Measurements from ENCODE around the gene APBB1IP. TPM values are rescaled to one million over a fixed set of nuclear protein-coding genes. Genes with fewer than 3 reads are reported as not detected.

The APBB1IP gene
- total RNA-seq, 1 experiment from 2014 or later: 34.7 TPM

GRCh38 chr10:26507441-26507840 lies 69.3 kb downstream of the APBB1IP start:
- no peaks in the 10 kb centered on the region for H3K4me1 ChIP-seq (ENCODE audit: low read length)
- no peak overlapping the region for H3K4me2 ChIP-seq (ENCODE audit: low read depth, low read length, poor library complexity, severe bottlenecking)
- no peak overlapping the region for H3K9ac ChIP-seq (ENCODE audit: low read length)
- H3K27me3 ChIP-seq (ENCODE audit: low read length): no peaks in the 10 kb centered on the region
- no peak overlapping the region for H2AFZ ChIP-seq (ENCODE audit: low read length)
- H3K9me3 ChIP-seq (ENCODE audit: low read length): no peaks in the 10 kb centered on the region
- H3K9me2 ChIP-seq (replicated peaks; ENCODE audit: insufficient read depth, low read length): no peaks in the 10 kb centered on the region
- no peak for DNase-seq
- H3K36me3 ChIP-seq (ENCODE audit: insufficient read depth, low read length): peaks cover 51% of the 10 kb centered on the region
- 0 out of 2 replicates have a peak, but pooled peaks cover 3% of the 10 kb centered on the region for H3K79me2 ChIP-seq (ENCODE audit: low read length)
- H3K4me3 ChIP-seq (ENCODE audit: low read length): no peak overlapping the region
- H4K20me1 ChIP-seq (ENCODE audit: insufficient read depth, low read depth, low read length): no peaks in the 10 kb centered on the region
- no peak overlapping the region for H3K27ac ChIP-seq (ENCODE audit: low read length)

- Histone ChIP-seq H3K4me1 (ENCODE audit: low read length) (no peaks in the 10 kb centered on the region), H3K27ac (ENCODE audit: low read length) (no peak overlapping the region), H3K9me2 (replicated peaks; ENCODE audit: insufficient read depth, low read length) (no peaks in the 10 kb centered on the region), H3K4me2 (ENCODE audit: low read depth, low read length, poor library complexity, severe bottlenecking) (no peak overlapping the region), H3K9ac (ENCODE audit: low read length) (no peak overlapping the region), H3K4me3 (ENCODE audit: low read length) (no peak overlapping the region), H3K27me3 (ENCODE audit: low read length) (no peaks in the 10 kb centered on the region), H3K79me2 (ENCODE audit: low read length) (no peaks in the 10 kb centered on the region), H2AFZ (ENCODE audit: low read length) (no peak overlapping the region), H4K20me1 (ENCODE audit: insufficient read depth, low read depth, low read length) (no peaks in the 10 kb centered on the region), H3K36me3 (ENCODE audit: insufficient read depth, low read length) (peaks cover 51% of the 10 kb centered on the region), H3K9me3 (ENCODE audit: low read length) (no peaks in the 10 kb centered on the region)
- DNase-seq: no peak
Measured at GRCh38 chr10:26508016-26508415, 69.9 kb downstream of the APBB1IP start.

- no peak for DNase-seq
- H3K79me2 ChIP-seq (ENCODE audit: low read length): peaks cover 4% of the 10 kb centered on the region
- no peak overlapping the region for H3K4me2 ChIP-seq (ENCODE audit: low read depth, low read length, poor library complexity, severe bottlenecking)
- no peak overlapping the region for H3K9ac ChIP-seq (ENCODE audit: low read length)
- no peaks in the 10 kb centered on the region for H3K4me1 ChIP-seq (ENCODE audit: low read length)
- no peaks in the 10 kb centered on the region for H3K27me3 ChIP-seq (ENCODE audit: low read length)
- no peaks in the 10 kb centered on the region for H4K20me1 ChIP-seq (ENCODE audit: insufficient read depth, low read depth, low read length)
- no peak overlapping the region for H3K4me3 ChIP-seq (ENCODE audit: low read length)
- H3K9me2 ChIP-seq (replicated peaks; ENCODE audit: insufficient read depth, low read length): no peaks in the 10 kb centered on the region
- H3K27ac ChIP-seq (ENCODE audit: low read length): no peak overlapping the region
- no peaks in the 10 kb centered on the region for H3K9me3 ChIP-seq (ENCODE audit: low read length)
- no peak overlapping the region for H2AFZ ChIP-seq (ENCODE audit: low read length)
- peaks cover 54% of the 10 kb centered on the region for H3K36me3 ChIP-seq (ENCODE audit: insufficient read depth, low read length)
Measured at GRCh38 chr10:26509307-26509706, 71.2 kb downstream of the APBB1IP start.

- H3K79me2 ChIP-seq (ENCODE audit: low read length): peaks cover 8% of the 10 kb centered on the region
- H3K27me3 ChIP-seq (ENCODE audit: low read length): no peaks in the 10 kb centered on the region
- DNase-seq: no peak
- no peak overlapping the region for H3K4me3 ChIP-seq (ENCODE audit: low read length)
- no peak overlapping the region for H3K27ac ChIP-seq (ENCODE audit: low read length)
- H3K36me3 ChIP-seq (ENCODE audit: insufficient read depth, low read length): peaks cover 55% of the 10 kb centered on the region
- no peaks in the 10 kb centered on the region for H3K9me2 ChIP-seq (replicated peaks; ENCODE audit: insufficient read depth, low read length)
- no peak overlapping the region for H2AFZ ChIP-seq (ENCODE audit: low read length)
- no peak overlapping the region for H3K4me2 ChIP-seq (ENCODE audit: low read depth, low read length, poor library complexity, severe bottlenecking)
- no peaks in the 10 kb centered on the region for H4K20me1 ChIP-seq (ENCODE audit: insufficient read depth, low read depth, low read length)
- H3K9ac ChIP-seq (ENCODE audit: low read length): no peak overlapping the region
- H3K4me1 ChIP-seq (ENCODE audit: low read length): no peaks in the 10 kb centered on the region
- no peaks in the 10 kb centered on the region for H3K9me3 ChIP-seq (ENCODE audit: low read length)
Measured at GRCh38 chr10:26513101-26513500, 75.0 kb downstream of the APBB1IP start.

- Histone ChIP-seq H3K4me3 (ENCODE audit: low read length) (no peak overlapping the region), H3K79me2 (ENCODE audit: low read length) (peaks cover 13% of the 10 kb centered on the region), H2AFZ (ENCODE audit: low read length) (no peak overlapping the region), H4K20me1 (ENCODE audit: insufficient read depth, low read depth, low read length) (no peaks in the 10 kb centered on the region), H3K4me2 (ENCODE audit: low read depth, low read length, poor library complexity, severe bottlenecking) (no peak overlapping the region), H3K9ac (ENCODE audit: low read length) (no peak overlapping the region), H3K9me3 (ENCODE audit: low read length) (no peaks in the 10 kb centered on the region), H3K9me2 (replicated peaks; ENCODE audit: insufficient read depth, low read length) (no peaks in the 10 kb centered on the region), H3K36me3 (ENCODE audit: insufficient read depth, low read length) (peaks cover 56% of the 10 kb centered on the region), H3K4me1 (ENCODE audit: low read length) (no peaks in the 10 kb centered on the region), H3K27me3 (ENCODE audit: low read length) (no peaks in the 10 kb centered on the region), H3K27ac (ENCODE audit: low read length) (no peak overlapping the region)
- DNase-seq: no peak
Measured at GRCh38 chr10:26516540-26517101, 78.5 kb downstream of the APBB1IP start.

- Histone ChIP-seq H3K9me3 (ENCODE audit: low read length) (no peaks in the 10 kb centered on the region), H3K9me2 (replicated peaks; ENCODE audit: insufficient read depth, low read length) (no peaks in the 10 kb centered on the region), H3K36me3 (ENCODE audit: insufficient read depth, low read length) (peaks cover 54% of the 10 kb centered on the region), H3K79me2 (ENCODE audit: low read length) (peaks cover 13% of the 10 kb centered on the region), H3K4me3 (ENCODE audit: low read length) (no peak overlapping the region), H4K20me1 (ENCODE audit: insufficient read depth, low read depth, low read length) (no peaks in the 10 kb centered on the region), H3K4me2 (ENCODE audit: low read depth, low read length, poor library complexity, severe bottlenecking) (no peak overlapping the region), H3K4me1 (ENCODE audit: low read length) (no peaks in the 10 kb centered on the region), H3K27ac (ENCODE audit: low read length) (no peak overlapping the region), H2AFZ (ENCODE audit: low read length) (no peak overlapping the region), H3K27me3 (ENCODE audit: low read length) (no peaks in the 10 kb centered on the region), H3K9ac (ENCODE audit: low read length) (no peak overlapping the region)
- DNase-seq: no peak
Measured at GRCh38 chr10:26517141-26517867, 79.2 kb downstream of the APBB1IP start.

GRCh38 chr10:26519803-26520202 lies 81.7 kb downstream of the APBB1IP start:
- no peak overlapping the region for H3K9ac ChIP-seq (ENCODE audit: low read length)
- no peaks in the 10 kb centered on the region for H3K4me1 ChIP-seq (ENCODE audit: low read length)
- peaks cover 43% of the 10 kb centered on the region for H3K36me3 ChIP-seq (ENCODE audit: insufficient read depth, low read length)
- H3K9me3 ChIP-seq (ENCODE audit: low read length): no peaks in the 10 kb centered on the region
- peaks cover 11% of the 10 kb centered on the region for H3K79me2 ChIP-seq (ENCODE audit: low read length)
- H3K9me2 ChIP-seq (replicated peaks; ENCODE audit: insufficient read depth, low read length): no peaks in the 10 kb centered on the region
- no peak for DNase-seq
- H3K4me2 ChIP-seq (ENCODE audit: low read depth, low read length, poor library complexity, severe bottlenecking): no peak overlapping the region
- H3K4me3 ChIP-seq (ENCODE audit: low read length): no peak overlapping the region
- no peaks in the 10 kb centered on the region for H3K27me3 ChIP-seq (ENCODE audit: low read length)
- H3K27ac ChIP-seq (ENCODE audit: low read length): no peak overlapping the region
- H4K20me1 ChIP-seq (ENCODE audit: insufficient read depth, low read depth, low read length): no peaks in the 10 kb centered on the region
- no peak overlapping the region for H2AFZ ChIP-seq (ENCODE audit: low read length)

- Histone ChIP-seq H3K27me3 (ENCODE audit: low read length) (no peaks in the 10 kb centered on the region), H2AFZ (ENCODE audit: low read length) (no peak overlapping the region), H3K9ac (ENCODE audit: low read length) (no peak overlapping the region), H3K36me3 (ENCODE audit: insufficient read depth, low read length) (peaks cover 40% of the 10 kb centered on the region), H4K20me1 (ENCODE audit: insufficient read depth, low read depth, low read length) (no peaks in the 10 kb centered on the region), H3K9me2 (replicated peaks; ENCODE audit: insufficient read depth, low read length) (no peaks in the 10 kb centered on the region), H3K4me3 (ENCODE audit: low read length) (no peak overlapping the region), H3K9me3 (ENCODE audit: low read length) (no peaks in the 10 kb centered on the region), H3K4me2 (ENCODE audit: low read depth, low read length, poor library complexity, severe bottlenecking) (no peak overlapping the region), H3K79me2 (ENCODE audit: low read length) (peaks cover 11% of the 10 kb centered on the region), H3K27ac (ENCODE audit: low read length) (no peak overlapping the region), H3K4me1 (ENCODE audit: low read length) (no peaks in the 10 kb centered on the region)
- no peak for DNase-seq
Measured at GRCh38 chr10:26520575-26520974, 82.4 kb downstream of the APBB1IP start.

Measured in Karpas-422 (cell line).